ENCODE measurements around the gene TMCO4. TPM values are rescaled to one million over a fixed set of nuclear protein-coding genes. Genes with fewer than 3 reads are reported as not detected.
A peak's percentile ranks its signal among the peaks of the same experiment; 100 is the strongest.

TMCO4 gene
- total RNA-seq, 2 donors from 2014 or later = 9.0 to 10.1 TPM

DNA sequence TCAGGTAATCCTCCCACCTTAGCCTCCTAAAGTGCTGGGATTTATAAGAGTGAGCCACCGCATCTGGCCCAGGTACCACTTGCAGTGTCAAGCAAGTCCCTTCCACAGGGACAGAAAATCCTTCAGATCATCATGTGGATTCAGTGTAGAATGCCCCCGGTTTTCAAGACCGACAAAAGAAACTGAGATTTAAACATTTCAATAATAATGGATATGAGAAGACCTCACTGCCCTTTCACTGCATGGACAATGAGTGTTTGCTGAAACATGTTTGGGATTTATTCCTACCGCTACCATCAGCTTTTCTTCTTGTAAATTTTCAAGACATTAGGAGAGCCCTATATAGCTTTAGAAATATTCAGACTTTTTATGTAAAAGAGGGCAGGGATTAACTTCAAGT, 93.6 kb downstream of the TMCO4 start:
- DNase-seq = no peak
- no peak for ATAC-seq
- intact Hi-C loops (cut with DNase I) = no loop called here

DNA sequence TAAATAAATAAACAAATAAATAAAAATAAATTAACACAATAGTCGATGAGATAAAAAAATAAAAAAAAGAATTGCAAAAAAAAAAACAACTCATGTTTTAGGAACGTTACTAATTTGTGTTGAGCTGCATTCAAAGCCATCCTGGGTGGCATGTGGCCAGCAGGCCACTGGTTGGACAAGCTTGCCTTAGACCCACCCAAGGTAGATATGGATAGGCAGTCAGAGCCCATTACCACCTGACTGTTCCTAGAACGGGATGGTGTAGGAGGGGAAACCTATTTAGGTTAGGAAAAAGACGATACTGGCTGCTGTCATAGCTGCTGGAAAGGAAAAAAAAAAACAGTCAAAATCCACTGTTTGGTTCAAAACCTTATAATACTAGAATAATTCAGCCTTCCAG, 94.3 kb downstream of the TMCO4 start:
- ATAC-seq = no peak
- intact Hi-C loops (cut with DNase I) = loop anchor here in 1 of 2 donors (2.0 kb wide), 1 partner anchor 43 kb away; no protein-coding TSS in a partner anchor
- DNase-seq = no peak

DNA sequence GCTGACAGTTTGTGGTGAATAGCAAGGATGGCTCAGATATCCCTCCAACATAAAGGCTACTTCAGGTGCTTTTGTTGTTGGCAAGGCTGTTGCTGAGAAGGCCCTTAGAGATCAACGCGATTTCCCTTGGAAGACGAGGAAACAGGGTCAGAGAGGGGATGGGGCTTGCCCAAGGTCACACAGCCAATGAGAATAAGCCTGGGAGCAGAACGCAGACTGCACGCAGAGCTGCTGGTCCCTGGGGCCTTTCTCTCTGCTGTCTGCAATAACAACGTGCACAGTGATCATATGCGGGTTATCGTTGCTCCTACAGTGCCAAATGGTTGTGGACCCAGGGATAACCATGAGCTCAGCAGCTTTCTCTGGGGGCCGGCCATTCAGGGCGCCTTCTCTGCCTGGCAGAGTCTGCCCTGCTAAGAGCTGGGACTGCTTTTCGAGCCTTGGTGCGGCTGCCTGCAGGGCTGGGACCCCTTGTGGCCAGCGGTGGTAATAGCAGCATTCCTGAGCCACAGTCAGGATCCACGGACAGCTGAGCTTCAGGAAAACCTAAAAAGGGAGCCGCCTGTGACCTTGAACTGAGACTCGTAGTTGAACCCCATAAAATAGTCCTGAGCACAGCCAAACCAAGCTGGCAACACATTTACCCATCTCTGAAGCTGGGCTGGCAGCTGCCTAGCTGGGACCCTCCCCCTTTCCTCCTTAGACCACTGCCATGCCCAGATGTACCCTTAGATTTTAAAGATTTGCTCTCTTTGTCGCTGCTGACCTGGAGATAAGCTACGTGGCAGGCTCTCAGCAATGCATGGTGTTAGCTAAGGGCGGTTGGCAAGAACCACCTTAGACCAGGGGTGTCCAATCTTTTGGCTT, 95.2 kb downstream of the TMCO4 start:
- DNase-seq (peak; percentile 79), ATAC-seq (peak; percentile 91)
- intact Hi-C loops (cut with DNase I) = loop anchor here (2.0 to 5.0 kb wide), 2 partner anchors 42 kb away; partner anchors contain the start of gene HTR6 (in 1 of the 2)

DNA sequence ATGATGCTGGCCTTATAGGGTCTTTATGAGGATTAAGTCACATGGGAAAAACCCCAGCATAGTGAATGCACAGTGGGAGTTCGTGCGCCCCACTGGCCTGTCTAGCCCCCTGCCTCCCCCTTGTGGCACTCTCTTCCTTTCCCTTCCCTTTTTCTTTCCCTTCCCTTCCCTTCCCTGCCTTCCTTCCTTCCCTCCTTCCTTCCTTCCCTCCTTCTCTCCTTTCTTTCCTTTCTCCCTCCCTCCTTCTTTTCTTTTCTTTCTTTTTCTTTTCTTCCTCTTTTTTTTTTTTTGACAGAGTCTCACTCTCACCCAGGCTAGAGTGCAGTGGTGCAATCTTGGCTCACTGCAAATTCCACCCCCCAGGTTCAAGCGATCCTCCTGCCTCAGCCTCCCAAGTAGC, 96.4 kb downstream of the TMCO4 start:
- DNase-seq (no peak), ATAC-seq (no peak)
- intact Hi-C loops (cut with DNase I) = loop anchor here in 1 of 2 donors (5.0 kb wide), 1 partner anchor 41 kb away; the partner anchor contains the start of gene HTR6

DNA sequence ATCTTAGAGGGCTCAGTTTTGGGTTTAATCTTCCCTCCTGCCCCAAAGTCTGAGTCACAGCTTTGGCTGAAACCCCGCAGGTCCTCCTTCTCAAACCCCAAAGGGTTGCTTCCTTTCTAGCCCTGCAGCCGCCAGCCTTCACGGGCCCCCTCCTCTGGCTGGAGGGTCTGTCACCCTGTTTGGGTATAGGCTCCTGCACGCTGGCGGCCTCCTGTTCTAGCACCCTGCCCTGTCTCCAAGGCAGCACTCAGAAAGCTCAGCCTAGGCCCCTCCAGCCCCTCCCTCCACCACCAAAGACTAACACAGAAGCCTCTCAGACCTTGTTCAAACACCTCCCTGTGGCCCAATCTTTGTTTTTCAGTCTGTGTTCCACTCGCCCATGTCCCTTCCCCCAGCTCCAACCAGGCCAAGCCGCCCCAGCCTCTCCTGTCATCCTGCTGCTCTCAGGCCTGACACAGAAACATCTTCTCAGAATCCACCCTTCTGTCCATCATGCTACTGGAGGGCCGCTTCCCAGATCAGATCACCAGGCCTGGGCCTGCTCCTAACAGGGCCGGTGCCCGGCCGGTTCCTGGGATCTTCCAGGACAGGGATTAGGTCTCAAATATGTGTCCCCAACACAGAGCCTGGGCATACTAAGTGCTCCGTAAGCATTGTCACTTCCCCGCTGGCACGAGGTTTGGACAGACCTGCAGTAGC, 99.5 kb downstream of the TMCO4 start:
- no peak for ATAC-seq
- intact Hi-C loops (cut with DNase I) = loop anchor here in 1 of 2 donors (5.0 kb wide), 1 partner anchor 38 kb away; the partner anchor contains the start of gene HTR6
- no peak for DNase-seq

DNA sequence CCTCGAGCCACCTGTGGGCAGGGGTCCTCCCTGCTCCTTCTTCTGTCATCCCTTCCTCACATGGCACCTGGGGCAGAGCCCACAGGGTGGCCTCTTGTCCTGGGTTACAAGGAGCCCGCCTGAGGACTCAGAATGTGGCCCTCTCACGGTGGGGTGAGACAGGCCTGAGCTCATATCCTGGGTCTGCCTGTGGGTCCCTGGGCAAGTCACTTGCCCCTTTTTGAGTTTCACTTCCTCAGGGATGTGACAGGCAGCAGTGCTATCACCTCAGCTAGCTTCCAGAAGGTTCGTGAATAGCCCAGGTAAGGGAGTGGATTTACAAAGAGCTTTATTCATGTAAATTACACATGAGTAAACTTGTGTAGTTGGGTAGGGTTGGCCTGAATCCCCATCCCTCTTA, 101.5 kb downstream of the TMCO4 start:
- DNase-seq (no peak), ATAC-seq (no peak)
- intact Hi-C loops (cut with DNase I) = no loop called here

DNA sequence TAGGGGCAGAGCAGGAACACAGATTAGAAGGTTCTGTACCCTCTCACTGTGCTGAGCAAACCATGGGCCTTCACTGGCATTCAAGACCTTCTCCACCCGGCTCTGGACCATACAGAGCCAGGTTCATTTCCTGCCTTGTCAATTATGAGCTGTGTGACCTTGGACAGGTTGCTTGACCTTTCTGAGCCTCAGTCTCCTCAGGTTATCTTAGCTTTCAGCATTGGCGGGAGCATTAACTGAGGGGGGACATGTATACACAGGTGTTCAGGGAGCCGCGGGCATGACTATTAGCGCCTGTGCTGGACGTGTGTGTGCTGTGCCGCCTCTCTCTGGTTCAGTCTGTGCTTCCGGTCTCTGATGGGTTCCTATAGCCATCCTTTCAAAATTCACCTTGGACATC, 102.9 kb downstream of the TMCO4 start:
- ATAC-seq (no peak), DNase-seq (no peak)
- intact Hi-C loops (cut with DNase I) = no loop called here

DNA sequence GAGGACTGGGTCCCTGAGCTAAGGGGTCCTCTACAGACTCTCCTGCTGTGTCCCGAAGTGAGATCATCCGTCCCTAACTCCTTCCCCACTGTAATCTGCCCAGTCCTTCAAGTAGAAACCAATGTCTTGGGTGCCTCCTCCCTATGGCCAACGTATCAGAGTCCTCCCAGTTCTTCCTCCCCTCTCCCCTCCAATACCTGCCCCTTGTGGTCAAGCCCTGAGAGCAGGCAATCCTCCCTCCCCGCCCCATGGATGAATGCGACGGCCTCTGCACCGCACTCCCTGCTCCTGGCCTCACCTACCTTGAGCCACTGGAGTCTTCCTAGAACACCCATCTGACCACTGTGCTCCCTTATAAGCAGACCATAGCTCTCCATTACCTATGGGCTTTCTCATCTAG, 103.9 kb downstream of the TMCO4 start:
- ATAC-seq (no peak), DNase-seq (no peak)
- intact Hi-C loops (cut with DNase I) = no loop called here

DNA sequence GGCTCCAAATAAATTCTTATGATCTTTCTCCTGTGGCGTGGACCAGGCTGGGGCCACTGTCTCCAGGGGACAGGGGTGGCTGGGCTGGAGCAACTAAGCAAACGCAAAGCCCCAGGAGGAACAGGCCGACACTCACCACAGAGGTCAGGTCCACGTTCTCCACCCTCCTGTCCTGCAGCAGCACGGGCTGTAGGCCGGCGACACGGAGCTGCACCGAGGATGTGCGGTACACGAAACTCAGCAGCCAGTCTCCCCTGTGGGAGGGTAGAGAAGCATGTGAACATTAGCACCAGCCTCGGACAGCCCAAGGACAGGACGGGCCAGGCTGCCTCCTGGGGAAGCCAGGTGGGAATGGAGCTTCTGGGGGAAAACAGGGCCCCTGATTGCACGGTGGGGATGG, 105.4 kb downstream of the TMCO4 start:
- intact Hi-C loops (cut with DNase I) = no loop called here
- DNase-seq = no peak
- ATAC-seq = no peak

DNA sequence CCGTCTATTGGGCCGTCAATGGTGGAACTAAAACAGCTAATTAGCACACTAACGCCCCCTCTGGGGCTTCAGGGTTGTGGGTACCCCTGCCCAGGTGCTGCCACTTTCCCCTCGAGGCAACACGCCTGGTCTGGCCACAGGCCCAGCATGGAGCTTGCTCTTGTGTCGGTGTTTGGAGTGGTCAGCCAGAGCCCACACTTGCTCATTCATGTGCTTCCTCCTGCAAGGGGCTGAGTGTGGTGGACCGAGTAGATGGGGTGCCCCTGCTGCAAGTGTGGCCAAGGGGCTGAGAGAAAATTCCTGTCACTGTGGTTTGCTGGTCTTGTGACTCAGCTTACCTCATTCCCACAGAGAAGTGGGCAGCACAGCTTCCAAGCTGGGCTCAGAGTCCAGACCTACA, 109.4 kb downstream of the TMCO4 start:
- ATAC-seq (no peak), DNase-seq (no peak)
- intact Hi-C loops (cut with DNase I) = no loop called here

DNA sequence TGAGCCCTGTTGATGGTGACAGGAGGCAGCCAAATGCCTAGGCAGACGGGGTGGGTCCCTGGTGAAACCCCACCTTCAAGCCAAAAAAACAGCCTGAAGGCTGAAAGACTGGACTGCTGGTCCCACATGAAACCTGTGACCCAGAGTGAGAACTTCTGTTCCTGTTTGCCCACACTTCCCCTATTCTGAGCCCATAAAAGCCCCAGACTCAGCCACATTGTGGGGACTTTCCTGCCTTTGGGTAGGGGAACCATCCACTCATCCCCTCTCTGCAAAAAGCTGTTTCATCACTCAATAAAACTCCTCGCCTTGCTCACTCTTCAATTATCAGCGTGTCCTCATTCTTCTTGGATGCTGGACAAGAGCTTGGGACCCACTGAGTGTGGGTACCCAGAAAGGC, 109.9 kb downstream of the TMCO4 start:
- intact Hi-C loops (cut with DNase I) = no loop called here
- no peak for ATAC-seq
- DNase-seq = no peak

DNA sequence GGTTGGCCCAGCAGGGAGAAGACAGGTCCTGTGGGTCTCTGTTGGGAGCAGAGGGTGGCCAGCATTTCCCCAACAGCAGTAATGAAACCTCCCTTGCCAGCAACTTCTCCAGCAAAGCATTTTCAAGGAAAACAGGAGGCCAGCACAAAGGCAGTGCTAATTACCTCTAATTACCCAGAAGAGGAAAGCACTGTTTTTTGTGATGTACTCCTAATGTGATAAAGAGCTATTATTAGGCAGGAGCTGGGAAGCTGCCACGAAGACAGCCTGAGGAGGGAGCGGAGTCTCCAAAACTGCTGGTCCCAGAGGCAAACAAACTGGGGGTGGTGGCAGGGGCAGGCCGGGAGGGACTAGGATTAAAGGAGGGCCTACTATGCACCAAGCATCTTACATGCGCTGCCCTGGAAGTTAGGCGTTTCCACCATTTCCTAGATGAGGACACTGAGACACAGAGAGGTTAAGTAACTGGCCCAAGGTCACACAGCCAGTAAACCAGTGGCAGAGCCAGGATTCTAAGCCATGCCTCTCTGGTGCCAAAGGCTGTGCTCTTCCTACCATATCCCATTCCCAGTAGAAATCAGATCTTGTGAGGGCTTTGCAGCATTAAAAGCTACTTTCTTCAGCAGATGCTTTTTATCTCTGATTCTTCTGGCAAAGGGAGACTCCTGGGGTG, 110.5 kb downstream of the TMCO4 start:
- no peak for DNase-seq

DNA sequence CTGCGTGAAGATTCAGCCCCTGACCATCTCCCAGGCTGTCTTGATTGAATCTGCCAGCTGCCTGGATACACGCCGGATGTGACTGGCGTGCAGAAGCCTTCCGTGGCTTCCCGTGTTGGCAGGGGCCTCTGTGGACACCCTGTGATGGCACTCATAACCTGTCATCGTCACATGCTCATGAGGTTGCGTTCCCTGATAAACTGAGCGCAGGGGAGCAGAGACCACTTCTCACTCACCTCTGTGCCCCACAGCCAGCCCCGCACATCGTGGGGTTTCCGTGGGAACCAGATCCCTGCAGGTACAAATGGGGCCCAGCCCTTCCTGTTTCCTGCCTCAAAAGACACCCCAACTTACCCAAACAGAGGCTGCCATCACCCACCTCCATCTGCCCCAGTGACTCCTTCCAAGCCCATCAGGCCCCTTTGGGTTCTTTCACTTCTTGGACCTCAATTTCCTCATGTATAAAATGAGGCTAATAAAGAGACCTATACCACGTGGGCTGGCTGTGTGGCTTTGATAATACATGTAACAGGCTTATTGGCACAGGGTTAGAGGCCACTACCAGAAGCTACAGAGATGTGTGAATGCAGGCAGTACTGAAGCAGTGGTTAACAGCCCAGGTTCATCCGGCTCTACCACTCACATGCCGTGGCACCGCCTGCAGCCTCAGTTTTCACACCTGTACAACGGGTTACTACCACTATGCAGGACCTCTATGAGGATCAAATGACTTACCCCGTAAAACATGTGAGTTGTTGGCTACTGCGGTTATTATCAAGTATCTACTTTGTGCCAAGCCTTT, 111.5 kb downstream of the TMCO4 start:
- ATAC-seq (peak; percentile 54 to 65), DNase-seq (peak; percentile 46)
- intact Hi-C loops (cut with DNase I) = no loop called here

More for the DNA sequence above, 110.5 kb downstream of the TMCO4 start:
- ATAC-seq = peak in 1 of 2 donors; percentile 31
- intact Hi-C loops (cut with DNase I) = no loop called here

DNA sequence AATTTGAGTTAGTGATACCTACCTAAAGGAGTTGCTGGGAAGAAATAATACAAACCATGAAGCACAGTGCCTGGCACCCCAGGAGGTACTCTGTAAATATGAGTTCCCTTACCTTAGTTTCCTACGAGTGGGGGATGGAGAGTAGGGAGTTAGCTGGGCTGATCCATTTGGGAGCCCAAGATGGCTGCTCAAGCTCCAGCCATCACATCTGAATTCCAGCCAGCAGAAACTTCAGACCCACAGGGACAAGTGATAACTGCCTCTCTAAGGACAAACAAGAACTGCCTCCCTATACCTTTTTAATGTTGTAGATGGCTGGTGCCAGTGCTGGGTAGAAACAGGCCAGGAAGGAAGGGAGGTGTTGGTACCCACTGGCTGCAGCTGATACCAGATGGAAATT, 112.3 kb downstream of the TMCO4 start:
- DNase-seq = no peak
- intact Hi-C loops (cut with DNase I) = no loop called here
- no peak for ATAC-seq

DNA sequence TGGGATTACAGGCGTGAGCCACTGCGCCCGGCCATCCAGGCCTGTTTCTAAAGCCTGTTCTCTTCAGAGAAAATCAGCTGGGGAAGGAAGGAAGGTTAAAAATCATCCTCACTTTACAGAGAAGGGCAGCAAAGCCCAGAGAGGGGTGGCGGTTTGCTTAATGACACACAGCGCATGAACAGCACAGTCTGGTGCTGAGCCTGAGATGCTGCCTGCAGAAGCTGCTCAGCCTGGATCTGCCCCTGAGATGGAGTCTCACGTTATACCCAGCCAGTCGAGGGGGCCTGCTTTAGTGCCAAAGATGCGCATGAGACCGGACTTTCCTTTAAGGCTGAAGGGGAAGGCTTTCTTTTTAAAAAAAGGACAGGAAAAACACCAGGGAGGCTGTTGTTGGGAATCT, 113.7 kb downstream of the TMCO4 start:
- intact Hi-C loops (cut with DNase I) = no loop called here
- DNase-seq = no peak
- no peak for ATAC-seq

DNA sequence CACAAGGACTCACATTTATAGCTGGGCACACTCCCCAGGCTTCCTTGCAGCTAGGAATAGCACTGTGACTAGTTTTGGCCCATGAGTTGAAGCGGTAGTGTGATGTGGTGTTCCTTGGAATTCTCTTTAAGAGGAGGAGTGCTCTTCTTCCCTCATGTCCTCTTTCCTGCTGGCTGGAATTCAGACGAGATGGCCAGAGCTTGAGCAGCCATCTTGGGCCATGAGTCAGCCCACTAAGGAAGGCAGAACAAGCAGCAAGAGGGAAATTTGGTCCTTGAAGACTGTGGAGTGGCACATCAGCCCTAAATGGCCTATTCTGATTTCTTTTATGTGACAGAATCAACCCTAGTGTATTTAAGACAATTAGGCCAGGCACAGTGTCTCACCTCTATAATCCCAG, 115.0 kb downstream of the TMCO4 start:
- intact Hi-C loops (cut with DNase I) = no loop called here
- no peak for ATAC-seq
- no peak for DNase-seq

DNA sequence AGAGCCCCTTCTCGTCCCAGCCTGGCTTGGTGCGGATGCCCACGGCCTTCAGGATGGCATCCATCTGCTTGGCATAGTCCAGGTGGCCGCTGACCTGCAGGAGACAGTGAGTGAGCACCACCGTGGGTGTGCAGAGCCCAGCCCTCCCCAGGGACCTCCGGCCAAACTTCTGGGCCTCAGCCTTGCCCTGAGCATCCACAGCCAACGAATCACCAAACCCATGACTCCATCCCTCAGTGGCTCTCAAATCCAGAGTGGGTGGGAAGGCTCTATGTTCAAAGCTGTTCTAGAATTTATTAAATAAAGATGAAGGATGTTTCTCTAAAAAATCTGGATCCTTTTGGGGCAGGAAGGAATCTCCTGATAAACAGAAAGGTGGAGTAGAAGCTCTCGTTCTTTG, 116.4 kb downstream of the TMCO4 start:
- no peak for ATAC-seq
- intact Hi-C loops (cut with DNase I) = no loop called here
- no peak for DNase-seq

DNA sequence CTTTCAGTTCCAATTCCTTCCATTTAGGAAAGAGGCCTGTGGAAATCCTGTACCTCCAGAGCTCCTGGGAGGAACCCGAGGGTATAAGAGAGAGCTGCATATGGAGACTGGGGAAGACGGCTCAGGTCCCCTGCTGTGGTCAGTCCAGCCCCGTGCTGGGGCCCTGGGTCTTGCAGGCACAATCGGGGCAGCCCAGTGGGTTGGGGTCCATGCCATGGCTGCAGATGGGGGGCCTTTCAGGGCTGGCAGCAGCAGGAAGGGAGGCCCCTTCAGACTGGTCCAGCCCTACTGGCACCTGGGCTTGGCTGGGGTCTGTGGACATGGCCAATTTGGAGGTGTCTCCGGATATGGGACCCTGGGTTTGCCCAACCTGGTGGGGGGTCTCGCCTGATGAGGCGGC, 116.8 kb downstream of the TMCO4 start:
- intact Hi-C loops (cut with DNase I) = no loop called here
- DNase-seq (no peak), ATAC-seq (no peak)

DNA sequence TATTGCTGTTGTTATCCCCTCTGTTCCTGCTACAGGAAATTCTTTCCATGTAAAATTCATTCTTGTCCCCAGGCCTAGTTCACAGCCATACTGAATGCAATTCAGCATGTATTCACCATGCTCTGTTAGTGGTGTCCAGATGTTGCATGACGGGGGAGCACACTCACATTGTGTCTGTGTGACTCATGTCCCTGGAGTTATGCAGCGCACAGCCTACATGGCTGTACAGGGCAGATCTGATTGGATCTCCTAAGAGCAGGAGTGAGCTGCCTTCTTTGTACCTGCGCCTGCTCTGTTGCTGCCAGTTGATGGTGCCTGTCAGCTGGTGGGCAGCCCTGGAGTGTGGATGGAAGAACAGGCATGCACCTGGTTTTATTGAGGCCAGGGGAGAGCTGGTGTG, 117.5 kb downstream of the TMCO4 start:
- ATAC-seq = no peak
- DNase-seq = no peak
- intact Hi-C loops (cut with DNase I) = no loop called here
